Endodermal cell (in vitro differentiated cells): Measurements from ENCODE around the gene FZD8. TPM values are rescaled to one million over a fixed set of nuclear protein-coding genes. Genes with fewer than 3 reads are reported as not detected.

Source experiments
- DNase-seq: peaks from one replicate; pipeline ENCODE4 v3.0.0-alpha.2; 2017
- H3K27ac ChIP-seq: 2 replicates; pipeline ENCODE4 v1.5.1; 2013; ENCODE audit warnings: mild to moderate bottlenecking, low read depth, low read length, moderate library complexity
- H3K27me3 ChIP-seq: 2 replicates; pipeline ENCODE4 v1.6.1; 2013; ENCODE audit warnings: mild to moderate bottlenecking, low read length, moderate library complexity; ENCODE audit not compliant: insufficient read depth, control insufficient read depth, poor library complexity, severe bottlenecking
- H3K36me3 ChIP-seq: 2 replicates; pipeline ENCODE4 v1.7.0; 2013; ENCODE audit warnings: mild to moderate bottlenecking, low read length, moderate library complexity; ENCODE audit not compliant: control insufficient read depth, insufficient read depth
- H3K4me1 ChIP-seq: one replicate; pipeline ENCODE4 v1.7.0; 2013; ENCODE audit warnings: low read length; ENCODE audit not compliant: control insufficient read depth, insufficient read depth
- H3K4me3 ChIP-seq: 2 replicates; pipeline ENCODE4 v1.5.1; 2013; ENCODE audit warnings: mild to moderate bottlenecking, low read length, moderate library complexity
- H3K9ac ChIP-seq: 2 replicates; pipeline ENCODE4 v1.6.1; 2013; ENCODE audit warnings: mild to moderate bottlenecking, low read length, moderate library complexity; ENCODE audit not compliant: poor library complexity, severe bottlenecking; ENCODE audit errors: extremely low read depth
- H3K9me3 ChIP-seq: 2 replicates; pipeline ENCODE4 v1.6.1; 2013; ENCODE audit warnings: mild to moderate bottlenecking, low read length, moderate library complexity; ENCODE audit not compliant: control insufficient read depth
- H3K27ac Mint-ChIP-seq: 2 replicates; pipeline ENCODE4 v1.8.0; 2020; ENCODE audit warnings: mixed read lengths
- H3K27me3 Mint-ChIP-seq: 2 replicates; pipeline ENCODE4 v1.8.0; 2021; ENCODE audit warnings: mild to moderate bottlenecking, mixed read lengths; ENCODE audit not compliant: insufficient read depth
- H3K36me3 Mint-ChIP-seq: 2 replicates; pipeline ENCODE4 v1.8.0; 2020; ENCODE audit warnings: low read depth, mixed read lengths
- H3K4me1 Mint-ChIP-seq: 2 replicates; pipeline ENCODE4 v1.8.0; 2020; ENCODE audit warnings: mixed read lengths
- H3K4me3 Mint-ChIP-seq: 2 replicates; pipeline ENCODE4 v1.8.0; 2020; ENCODE audit warnings: mild to moderate bottlenecking, moderate library complexity, mixed read lengths
- H3K9me3 Mint-ChIP-seq: 2 replicates; pipeline ENCODE4 v1.8.0; 2020; ENCODE audit warnings: mild to moderate bottlenecking, mixed read lengths
- CTCF ChIP-seq: fragments of 200-600 bp; sonication (generic); conservative IDR thresholded peaks from 2 replicates; pipeline ENCODE4 v1.5.0; 2021; ENCODE audit warnings: antibody characterized with exemption, mild to moderate bottlenecking
- WGBS, 2 experiments: methylation state at CpG; one replicate each; pipeline versions ENCODE4 v1.1.5 to v1.1.7; 2013; ENCODE audit warnings: missing lambda C conversion rate in 2 of 2, mixed read lengths in 1 of 2; ENCODE audit not compliant: insufficient coverage in 1 of 2, insufficient read length in 1 of 2; 5-methylcytosine and 5-hydroxymethylcytosine counted together
- total RNA-seq, 2 donors: library from RNA; stranded (reverse); fragmentation: NEBNext Ultra II Directional in 1 of 2; extraction: Animal tissue kit (Norgen Biotek cat#: 25700) in 1 of 2; gene quantifications; 2 replicates in 1 of 2; 3 replicates in 1 of 2; pipeline ENCODE4 v1.2.1, GENCODE V29; 2021

FZD8 gene
- total RNA-seq, 2 donors from 2014 or later = 133 to 189 TPM

GRCh38 chr10:35635576-35635975 lies 6.5 kb downstream of the FZD8 start:
- Histone ChIP-seq H3K4me3 (no peak overlapping the region), H3K9me3 (no peaks in the 10 kb centered on the region), H3K27me3 (no peaks in the 10 kb centered on the region), H3K36me3 (peaks cover 16% of the 10 kb centered on the region), H3K4me1 (peaks cover 16% of the 10 kb centered on the region), H3K27ac (no peak overlapping the region), H3K9ac (no peak overlapping the region)
- H3K27ac Mint-ChIP-seq = no peak overlapping the region
- no peak overlapping the region for H3K4me3 Mint-ChIP-seq
- peak; percentile 85 for DNase-seq
- H3K36me3 Mint-ChIP-seq = peaks cover 28% of the 10 kb centered on the region
- 26 to 29% methylated on average over 6 of the region's 6 CpGs for whole genome bisulfite sequencing, 2 experiments
- TF ChIP-seq CTCF = peak; percentile 95
- H3K4me1 Mint-ChIP-seq = peaks cover 29% of the 10 kb centered on the region
- no peaks in the 10 kb centered on the region for H3K27me3 Mint-ChIP-seq
- no peaks in the 10 kb centered on the region for H3K9me3 Mint-ChIP-seq

DNA sequence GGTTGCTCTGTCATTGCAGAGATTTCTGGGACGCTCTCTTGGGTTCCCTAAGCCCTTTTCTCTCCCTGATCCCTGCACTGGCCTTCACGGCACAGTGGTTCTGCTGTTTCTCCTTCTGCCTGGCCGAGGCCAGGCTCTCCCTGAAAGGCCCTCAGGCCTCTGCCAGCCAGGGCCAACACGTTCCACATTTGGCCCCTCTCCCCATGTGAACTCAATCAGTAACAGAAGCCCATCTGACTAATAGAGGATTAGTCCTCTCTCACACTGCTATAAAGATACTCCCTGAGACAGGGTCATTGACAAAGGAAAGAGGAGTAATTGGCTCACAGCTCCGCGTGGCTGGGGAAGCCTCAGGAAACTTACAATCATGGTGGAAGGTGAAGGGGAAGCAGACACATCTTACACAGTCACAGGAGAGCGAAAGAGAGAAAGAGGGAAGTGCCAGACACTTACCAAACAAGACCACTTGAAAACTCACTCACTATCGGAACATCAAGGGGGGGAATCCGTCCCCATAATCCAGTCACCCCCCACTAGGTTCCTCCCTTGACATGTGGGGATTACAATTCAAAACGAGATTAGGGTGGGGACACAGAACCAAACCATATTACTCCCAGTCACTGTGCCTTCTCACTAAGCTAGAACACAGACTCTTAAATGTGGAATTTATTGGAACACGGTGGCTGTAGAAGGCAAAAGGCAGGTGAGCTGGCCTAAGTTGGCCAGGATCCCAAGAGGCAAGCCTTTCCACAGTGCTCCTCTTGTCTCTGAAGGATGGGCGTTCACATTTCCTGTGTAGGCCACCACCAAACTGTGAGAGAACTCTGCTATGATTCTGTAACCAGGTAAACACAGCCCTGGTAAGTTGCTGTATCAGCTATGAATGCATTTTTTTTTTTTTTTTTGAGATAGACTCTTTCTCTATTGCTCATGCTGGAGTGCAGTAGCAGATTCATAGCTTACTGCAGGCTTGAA lies 8.8 kb downstream of the FZD8 start:
- H3K4me3 ChIP-seq = no peak overlapping the region
- H3K9me3 ChIP-seq = peaks cover 13% of the 10 kb centered on the region
- Mint-ChIP-seq H3K4me3 (no peak overlapping the region), H3K36me3 (peaks cover 9% of the 10 kb centered on the region), H3K27me3 (no peaks in the 10 kb centered on the region), H3K9me3 (peaks cover 7% of the 10 kb centered on the region), H3K4me1 (peaks cover 35% of the 10 kb centered on the region), H3K27ac (peak overlapping the region; percentile 85)
- H3K27me3 ChIP-seq = no peaks in the 10 kb centered on the region
- peaks cover 5% of the 10 kb centered on the region for H3K36me3 ChIP-seq
- WGBS, 2 experiments = 57 to 72% methylated on average over 4 to 11 of the region's 12 CpGs
- DNase-seq = peak; percentile 51
- peak overlapping the region; percentile 31 for H3K9ac ChIP-seq
- TF ChIP-seq CTCF = no peak
- H3K27ac ChIP-seq = no peak overlapping the region
- peaks cover 18% of the 10 kb centered on the region for H3K4me1 ChIP-seq

- TF ChIP-seq CTCF = peak; percentile 60
- peaks cover 14% of the 10 kb centered on the region for H3K9me3 ChIP-seq
- no peaks in the 10 kb centered on the region for H3K27me3 Mint-ChIP-seq
- H3K36me3 Mint-ChIP-seq = no peaks in the 10 kb centered on the region
- no peak overlapping the region for H3K4me3 Mint-ChIP-seq
- no peak overlapping the region for H3K27ac Mint-ChIP-seq
- H3K4me1 Mint-ChIP-seq = peaks cover 39% of the 10 kb centered on the region
- no peaks in the 10 kb centered on the region for H3K27me3 ChIP-seq
- H3K4me1 ChIP-seq = peaks cover 18% of the 10 kb centered on the region
- H3K9me3 Mint-ChIP-seq = peaks cover 7% of the 10 kb centered on the region
- DNase-seq = no peak
- no peaks in the 10 kb centered on the region for H3K36me3 ChIP-seq
- H3K27ac ChIP-seq = no peak overlapping the region
- H3K9ac ChIP-seq = no peak overlapping the region
- H3K4me3 ChIP-seq = no peak overlapping the region
Observed at GRCh38 chr10:35632027-35632426, 10.1 kb downstream of the FZD8 start.
